Ecto neural progenitor cell (in vitro differentiated cells): ENCODE data around the gene UNC119.

ENCODE experiments used
- DNase-seq: peaks from one replicate; pipeline ENCODE4 v3.0.0-alpha.2; 2018; ENCODE audit warnings: low spot score

The UNC119 gene

DNA sequence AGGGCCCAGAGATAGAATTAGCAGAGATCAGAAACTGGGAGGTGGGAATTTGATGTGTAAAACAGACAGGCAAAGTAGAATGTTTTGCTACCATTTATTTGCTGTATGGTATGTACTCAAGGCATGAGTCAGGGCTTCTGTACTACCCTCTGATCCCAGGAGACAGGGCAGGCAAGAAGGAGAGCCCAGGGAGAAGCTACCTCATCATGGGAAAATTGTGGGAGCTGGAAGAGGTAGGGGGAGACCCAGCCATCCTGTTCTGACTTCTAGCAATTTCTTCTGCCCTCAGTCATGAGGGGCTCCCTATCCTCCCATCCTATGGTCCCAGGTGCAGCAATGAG is 20.6 kb upstream of the UNC119 start:
- DNase-seq: no peak

DNA sequence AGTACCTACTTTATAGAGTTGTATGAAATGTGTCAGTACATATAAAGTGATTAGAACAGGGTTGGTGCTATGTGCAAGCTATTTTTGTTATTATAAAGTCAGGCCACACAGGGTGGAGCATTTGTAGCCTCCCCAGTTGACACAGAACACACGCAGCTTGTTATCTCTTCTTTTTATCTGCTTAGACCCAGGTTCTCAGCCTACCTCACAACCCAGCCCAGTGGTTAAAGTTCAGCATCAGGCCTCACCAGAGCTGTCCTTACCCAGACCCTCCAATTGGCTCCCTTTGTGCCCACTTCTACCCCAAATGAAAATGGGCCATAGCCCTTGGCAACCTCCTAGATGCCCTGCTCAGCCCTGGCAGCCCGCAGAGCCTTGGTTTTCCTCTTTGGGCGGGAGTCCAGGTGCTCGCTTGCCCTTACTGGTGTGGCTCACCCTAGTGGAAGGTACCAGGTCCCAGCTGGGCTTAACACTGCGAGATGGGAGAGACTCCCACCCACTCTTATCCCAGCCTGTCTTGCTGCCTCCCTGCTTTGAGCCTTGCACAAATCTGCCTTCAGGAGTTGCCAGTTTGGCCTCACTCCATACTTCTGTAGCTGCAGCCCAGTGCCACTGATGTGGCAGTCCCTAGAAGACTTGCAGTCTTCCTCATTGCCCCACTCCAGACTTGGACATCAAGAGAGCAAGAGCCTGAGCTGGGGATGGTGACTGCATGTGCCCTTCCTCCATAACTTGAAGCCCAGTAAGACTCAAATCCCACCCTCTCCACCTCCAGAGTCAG is 20.0 kb upstream of the UNC119 start:
- no peak for DNase-seq

DNA sequence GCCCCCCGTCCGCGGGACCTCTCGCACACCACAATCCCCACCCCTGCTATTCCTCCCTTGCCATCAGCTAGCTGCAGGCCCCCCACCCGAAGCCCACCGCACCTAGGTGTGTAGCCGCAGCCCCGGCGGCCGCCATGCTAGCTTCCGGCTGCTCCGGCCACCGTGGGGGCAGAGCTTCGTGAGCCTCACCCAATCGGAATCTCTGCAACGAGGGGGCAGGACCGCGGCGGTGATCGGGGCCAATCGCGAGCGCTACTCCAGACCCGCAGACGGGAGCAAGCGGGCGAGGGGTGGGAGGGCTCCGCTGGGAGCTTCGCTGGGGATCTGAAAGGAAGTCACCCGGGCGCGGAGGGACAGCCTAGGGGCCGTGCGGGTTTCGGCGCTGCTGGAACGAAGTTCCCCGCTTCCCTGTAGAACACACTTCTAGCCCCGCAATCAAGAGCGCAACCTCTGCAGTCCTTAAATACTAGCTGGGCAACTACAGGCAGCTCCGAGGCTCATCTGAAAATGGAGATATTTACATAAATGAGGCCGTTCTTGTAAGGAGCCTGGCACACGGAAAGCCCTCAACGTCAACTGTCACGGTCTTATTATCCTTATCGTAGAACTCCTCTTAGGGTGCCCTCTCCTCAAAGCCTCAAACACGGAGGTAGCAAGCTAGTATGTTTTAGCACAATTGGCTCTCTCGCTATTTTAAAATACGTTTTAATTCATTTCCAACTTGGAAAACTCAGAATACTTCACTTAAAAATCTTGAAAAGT is 19.1 kb upstream of the UNC119 start, which contains the start of gene PIGS:
Gene PIGS (minus strand): TSS at position 164 of the 762 bp plus-strand sequence. CDS start 28 bp downstream, at position 136.
- DNase-seq: peak; percentile 99

DNA sequence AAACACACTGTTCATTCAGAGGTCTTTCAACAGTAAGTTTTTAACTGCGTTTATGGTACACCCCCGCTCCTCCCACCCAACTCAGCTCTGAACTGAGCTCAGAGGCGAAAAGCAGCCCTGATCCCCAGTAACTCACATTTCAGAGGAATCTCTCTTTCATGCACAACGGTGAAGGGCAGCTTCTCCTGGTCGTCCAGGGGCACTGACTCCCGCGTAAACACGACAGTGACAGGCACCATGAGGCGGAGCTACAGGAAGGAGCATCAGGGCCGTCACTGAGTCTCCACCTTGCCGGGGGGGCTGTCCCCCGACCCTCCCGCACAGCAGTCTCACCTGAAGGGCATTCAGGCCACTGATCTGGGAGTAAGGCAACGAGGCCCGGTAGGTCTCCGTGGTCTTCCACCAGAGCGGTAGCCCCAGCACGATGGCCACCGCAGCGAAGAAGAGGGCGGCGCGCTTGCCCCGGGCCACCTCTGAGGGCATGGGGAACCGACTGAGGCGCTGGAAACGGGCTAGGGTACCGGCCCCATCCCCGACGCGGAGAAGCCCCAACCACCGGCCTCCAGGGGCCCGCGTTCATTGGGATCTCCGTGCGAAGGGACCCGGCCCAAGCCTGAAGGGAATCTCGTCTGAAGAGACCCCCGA is 18.4 kb upstream of the UNC119 start:
- peak; percentile 74 for DNase-seq

DNA sequence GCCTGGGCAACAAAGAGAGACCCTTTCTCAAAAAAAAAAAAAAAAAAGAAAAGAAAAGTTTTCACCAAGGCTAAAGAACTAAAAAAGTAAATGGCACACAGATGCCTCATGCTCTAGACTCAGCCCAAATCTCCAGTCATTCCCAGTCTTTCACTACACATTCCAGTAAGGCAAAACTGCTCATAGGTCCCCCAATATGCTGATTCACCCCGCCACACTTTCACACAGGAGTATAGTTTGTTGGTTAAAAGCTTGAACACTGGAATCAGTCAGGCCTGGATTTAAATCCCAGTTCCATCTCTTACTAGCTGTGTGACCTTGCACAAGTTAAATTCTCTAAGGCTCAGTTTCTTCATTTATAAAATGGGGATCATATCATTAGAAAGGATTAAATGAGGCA is 17.0 kb upstream of the UNC119 start:
- DNase-seq: no peak

DNA sequence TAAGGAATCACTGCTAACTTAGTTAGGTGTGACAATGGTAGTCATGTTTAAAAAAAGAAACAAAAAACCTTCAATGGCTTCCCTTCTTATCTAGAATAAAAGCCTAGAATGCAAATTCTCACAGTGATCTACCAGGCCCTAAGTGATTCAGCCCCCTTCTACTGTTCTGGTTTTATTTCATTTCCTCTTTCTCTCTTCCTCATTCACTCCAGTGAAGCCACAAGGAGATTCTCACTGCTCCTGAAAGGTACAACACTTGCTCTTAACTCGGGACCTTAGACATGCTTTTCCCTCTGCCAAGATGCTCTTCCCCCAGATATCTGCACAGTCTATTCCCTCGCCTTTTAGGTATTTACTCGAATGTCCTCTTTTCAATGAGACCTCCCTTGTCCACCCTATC is 15.2 kb upstream of the UNC119 start:
- DNase-seq: no peak

DNA sequence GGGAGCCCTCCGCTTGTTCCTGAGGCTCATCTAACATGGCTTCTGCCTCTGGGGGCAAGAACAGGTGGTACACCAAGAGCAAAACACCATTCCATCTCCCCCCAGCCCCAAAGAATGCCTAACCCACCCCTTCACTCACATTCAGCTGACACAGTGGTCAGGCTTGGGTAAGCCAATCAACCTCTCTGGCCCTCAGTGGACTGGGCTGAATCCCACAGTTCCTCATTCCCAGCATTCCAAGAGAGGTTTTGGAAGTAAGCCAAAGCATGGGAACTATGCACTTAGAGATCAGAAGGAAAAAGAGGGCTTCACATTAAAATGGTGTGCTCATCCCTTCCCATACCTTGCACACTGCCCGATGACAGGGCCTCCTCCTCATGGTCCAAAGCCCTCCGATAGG is 11.1 kb upstream of the UNC119 start:
- DNase-seq: no peak

DNA sequence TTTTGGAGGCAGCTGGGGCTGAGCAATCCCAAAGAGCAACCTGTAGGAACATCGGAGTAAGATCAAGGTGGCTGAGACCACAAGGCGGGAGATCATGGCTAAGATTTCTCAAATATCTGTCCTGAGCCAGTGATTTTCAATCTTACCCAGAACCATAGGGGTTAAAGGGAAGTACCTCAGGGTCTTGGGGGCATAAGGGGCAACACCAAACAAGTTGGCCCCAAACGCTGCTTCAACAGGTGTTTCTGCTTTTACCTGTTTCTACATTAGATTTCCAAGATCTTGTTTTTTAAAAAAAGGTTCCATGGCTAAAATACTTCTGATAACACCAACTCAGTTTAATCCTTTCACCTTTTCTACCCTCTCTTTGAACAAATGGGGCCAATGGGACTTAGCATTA is 2.6 kb upstream of the UNC119 start:
- no peak for DNase-seq

DNA sequence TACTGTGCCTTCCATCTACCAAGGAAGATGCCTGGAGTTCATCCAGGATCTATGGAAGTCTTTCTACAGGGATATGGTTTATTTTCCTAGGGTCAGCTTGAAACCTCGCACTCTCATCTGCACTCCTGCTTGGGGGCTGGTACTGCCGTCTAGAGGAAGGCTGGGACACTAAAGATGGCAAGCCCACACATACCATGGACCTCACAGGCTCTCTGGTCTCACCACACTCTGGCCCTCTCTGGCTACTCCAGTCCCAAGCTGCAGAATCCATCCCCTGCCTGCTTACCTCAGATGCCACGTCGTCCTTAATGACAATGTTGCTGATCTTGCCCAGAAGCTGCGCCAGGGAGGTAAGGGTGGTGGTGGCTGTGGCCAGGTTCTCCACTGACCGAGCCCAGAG is 2.1 kb upstream of the UNC119 start:
- no peak for DNase-seq

DNA sequence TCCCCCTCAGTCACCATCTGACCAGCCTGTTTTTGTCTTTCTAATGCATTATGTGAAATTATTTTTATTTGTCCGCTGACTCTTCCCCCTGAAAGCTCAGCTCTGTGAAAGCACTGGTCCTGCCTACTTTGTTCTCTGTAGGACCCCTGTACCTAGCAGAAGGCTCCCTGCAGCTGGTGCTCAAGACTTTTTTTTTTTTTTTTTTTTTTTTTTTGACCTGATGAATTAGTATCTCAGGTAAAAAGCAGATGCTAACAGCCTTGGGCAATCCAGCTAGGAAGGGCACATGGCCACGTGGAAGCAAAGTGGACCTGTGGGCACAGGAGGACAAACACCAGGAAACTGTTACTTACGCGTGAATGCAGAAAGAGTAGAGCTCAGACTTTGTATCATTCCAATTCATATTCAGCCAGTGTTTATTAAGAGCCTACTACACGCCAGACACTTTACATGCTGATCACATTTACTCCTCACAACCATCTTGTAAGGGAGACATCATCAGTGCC is 629 bp upstream of the UNC119 start:
- no peak for DNase-seq

DNA sequence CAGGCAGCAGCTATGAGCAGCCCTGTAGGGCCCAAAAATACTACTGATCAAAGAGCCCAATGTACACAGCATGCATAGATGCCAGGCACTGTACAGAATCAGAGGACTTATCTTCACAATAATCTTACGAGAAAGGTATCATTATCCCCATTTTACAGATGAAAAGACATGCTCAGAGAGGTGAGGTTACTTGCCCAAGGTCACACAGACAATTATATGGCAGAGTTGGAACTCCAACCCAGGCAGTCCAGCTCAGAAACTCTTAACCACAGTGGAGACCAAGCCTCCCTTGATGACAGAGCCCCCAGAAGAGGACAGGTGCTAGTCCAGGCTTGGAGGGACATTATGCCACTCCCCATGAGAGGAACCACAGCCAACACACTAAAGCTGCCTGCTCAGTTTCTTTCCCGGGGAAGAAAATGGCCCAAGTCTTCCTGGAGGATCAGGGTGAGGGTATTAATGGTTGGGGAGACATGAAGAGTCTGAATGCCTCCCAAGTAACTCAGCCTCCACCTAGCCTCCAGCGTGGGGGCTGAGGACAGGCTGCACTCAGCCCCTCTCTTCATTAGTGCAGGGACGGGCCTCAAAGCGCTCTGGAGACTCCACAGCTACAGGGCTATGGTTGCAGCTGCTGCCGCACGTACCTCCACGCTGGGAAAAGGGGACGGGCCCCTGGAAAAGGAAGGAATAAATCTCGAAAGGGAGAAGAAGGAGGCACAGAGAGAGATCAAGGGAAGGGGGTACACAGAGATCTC is 826 bp downstream of the UNC119 start:
- peak; percentile 64 for DNase-seq

DNA sequence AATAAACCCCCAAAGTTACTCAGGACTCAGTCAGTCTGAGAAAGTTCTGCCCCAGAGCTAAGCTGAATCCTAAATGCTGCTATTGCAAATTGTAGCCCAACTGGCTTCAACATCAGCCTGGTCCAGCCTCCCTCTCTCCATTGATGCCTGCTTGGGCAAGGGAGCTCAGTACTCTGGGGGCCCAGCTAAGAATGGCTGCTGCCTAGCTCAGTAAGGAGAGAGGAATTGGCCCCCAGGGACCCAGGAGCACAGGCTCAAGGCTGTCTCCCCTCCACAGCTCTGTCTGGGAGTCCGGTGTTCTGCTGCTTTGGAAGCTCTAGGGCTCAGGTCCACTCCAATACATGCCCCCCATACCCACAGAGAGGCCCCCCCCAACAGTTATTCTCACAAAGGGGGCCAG is 1.6 kb downstream of the UNC119 start:
- no peak for DNase-seq

DNA sequence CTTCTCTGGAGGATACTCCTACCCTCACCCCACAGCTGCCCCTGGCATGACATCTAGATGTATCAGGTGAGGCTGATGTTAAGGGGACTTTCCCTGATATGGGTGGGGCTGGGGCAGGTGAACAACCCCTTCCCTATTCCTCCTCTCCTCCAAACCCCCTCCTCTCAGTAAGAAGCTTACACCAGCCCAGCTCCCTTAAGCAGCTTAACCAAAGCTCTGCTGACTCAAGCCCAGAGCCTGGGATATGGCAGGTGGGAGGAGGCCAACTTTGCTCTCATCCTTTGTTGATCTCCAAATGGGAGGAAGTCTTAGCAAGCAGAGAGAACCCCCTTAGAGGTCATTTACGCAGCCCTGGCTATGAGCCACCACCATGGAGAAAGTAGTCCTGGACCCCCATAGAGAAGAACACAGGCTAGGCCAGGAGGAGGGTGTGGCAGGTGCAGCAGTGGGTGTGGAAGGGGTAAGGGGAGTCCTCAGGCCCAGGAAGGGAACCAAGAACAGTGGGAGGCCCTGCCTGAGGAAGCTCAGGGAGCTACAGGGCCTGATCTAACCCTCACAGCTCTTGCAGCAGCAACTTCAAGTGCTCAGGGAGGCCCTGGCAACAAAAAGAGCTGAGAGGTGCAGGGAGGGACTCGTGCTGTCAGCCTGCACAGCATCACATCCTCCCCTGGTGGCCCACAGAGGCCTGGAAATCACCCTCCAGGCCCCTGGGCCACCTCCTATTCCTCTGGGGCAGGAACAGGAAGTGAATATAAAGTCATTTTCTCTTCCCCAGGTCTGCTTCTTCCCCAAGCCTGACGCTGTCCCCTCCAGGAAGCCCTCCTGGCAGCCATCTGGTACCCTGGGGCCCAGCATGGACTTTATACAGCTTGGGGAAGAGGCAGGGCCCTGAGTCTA is 2.9 kb downstream of the UNC119 start:
- DNase-seq: peak; percentile 79

DNA sequence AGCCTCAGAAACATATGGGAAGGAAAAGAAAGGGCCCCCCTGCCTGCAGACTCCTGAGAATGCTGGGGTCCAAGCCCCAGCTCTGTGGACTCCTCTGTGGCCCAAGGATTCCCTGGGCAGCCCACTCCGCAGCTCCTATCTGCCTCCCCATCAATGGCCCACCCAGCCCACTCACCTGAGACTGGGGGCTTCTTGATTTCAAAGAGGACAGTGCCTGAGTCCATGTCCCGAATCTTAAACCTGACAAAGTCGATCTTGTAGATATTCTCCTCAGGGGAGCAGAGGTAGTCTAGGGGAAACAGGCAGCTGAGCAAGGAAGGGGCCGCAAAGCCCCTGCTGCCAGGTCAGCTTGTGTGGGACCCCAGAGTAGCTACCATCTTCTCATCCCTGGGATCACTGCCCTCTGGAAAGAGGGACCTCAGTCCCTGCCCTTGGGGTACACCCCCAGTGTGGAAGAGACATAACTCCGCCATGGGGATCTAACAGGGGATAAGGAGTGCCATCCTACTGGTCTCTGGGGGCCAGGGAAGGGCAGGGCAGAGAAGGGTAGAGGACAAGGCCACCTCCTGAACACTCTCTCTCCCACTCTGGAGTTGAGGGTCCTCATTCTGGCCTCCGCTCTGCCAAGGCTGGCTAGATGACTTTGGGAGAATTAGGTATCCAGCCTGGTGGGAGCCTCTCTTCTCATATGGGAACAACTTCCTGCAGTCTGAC is 3.9 kb downstream of the UNC119 start:
- no peak for DNase-seq

DNA sequence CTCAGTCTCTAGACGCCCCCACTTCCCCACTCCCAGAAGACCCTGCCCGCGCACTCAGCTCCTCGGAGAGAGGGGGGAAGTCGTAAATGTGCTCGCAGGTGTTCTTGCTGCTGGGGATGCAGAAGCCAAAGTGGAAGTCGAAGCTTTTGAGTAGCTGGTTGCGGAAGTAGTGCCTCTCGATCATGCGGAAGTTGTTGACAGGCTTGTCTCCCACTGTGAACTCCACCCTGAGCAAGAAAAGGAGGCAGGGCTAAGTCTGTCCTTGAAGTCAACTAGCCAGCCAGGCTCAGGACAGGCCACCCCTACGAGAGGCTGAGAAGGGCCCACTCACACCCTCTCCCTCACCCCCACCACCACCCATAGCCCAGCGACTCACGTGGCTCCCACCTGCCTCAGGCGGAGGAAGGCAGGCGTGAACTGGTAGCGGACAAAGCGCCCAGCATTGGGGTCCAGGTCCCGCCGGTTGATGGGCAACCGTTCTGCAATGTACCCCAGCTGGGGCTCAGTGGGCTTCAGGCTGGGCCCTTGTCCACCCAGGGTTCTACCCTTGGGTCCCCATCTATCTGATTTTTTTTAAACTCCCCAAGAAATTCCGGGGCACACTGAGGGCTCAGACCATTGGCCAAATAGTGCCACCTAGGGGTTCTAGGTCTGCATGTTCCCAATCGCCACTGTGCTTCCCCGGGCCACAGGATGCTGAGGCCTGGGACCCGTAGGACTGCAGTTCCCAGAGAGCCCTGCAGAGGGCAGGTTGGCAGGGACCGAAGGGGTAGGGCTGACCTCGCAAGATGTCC is 4.6 kb downstream of the UNC119 start:
- peak; percentile 91 for DNase-seq

DNA sequence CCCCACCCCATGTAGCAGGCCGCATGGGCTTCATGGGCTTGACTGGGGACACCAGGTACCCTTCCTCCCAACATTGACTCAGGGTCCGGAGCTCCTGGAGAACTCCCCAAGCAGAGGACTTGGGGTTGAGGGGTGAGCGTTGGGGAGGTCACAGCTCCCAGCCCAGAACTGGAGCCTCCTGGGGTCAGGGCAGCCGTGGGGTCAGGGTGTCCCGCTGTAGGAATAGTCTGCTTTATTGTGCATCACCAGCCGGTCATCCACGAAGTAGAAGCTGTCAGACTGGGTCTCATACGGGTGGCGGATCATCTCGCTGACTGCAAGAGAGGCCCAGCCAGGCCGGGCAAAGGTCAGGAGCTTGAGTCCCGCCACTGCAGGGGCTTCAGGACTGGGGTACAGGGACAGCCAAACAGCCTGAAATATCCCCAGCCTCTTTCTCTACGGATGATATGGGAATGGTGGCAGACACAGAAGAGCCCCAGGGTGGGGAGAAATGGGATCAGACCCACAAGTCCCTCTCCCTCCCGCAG is 5.3 kb downstream of the UNC119 start:
- DNase-seq: peak; percentile 47

DNA sequence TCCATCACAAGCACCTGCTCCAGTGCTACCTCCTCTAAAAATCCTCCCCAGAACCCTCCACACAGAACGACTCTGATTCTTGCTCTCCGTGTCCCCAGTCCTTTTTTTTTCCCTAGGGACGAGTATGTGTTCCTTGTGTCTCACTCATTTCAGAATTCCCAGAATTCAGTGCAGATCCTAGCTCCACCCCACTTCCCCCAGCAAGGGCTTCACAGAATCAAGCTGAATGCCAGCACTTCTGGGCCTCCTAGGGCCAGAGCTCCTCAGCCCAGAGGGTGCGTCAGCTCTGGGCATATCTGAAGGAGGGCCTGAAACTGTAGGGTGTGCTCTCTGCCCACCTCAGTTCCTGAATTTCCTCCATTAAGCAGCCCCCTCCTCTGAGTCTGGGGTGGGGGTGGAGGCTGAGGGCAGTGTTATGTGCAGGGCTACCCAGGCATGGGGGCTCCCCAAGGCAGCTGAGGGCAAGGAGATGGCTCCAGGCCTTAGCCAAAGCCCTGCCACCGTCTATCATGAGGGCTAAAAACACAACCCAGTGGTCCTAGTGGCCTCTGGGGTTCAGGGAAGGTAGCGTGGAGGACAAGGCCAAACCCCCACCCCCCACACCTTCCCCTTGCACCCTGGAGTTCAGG is 6.5 kb downstream of the UNC119 start:
- no peak for DNase-seq

DNA sequence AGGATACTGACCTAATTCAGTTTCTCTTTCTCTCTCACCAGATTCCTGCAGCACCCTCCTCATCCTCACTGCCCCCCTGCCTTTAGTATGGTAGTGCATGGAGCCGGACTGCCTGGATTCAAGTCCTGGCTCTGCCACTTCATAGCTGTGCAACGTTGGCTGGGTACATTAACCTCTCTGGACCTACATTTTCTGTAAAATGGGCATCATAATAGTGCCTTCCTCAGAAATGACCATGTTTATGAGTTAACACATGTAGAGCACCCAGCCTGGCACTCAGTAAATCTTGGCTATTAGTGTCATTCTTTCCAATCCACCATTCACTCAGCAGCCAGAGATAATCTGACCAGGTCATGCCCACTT is 7.3 kb downstream of the UNC119 start:
- DNase-seq: no peak
